ENCODE data around the gene PEX26. TPM values are rescaled to one million over a fixed set of nuclear protein-coding genes. Genes with fewer than 3 reads are reported as not detected.

The PEX26 gene
- total and polyA plus RNA-seq, 4 donors, result 3.5 to 21.0 (median 16.9) TPM

GRCh38 chr22:18067121-18067520 is 10.7 kb upstream of the PEX26 start:
- no peak overlapping the region for H3K27ac ChIP-seq (ENCODE audit: low read depth in 1 of 2, low read length in 2 of 2)
- no peaks in the 10 kb centered on the region for H3K27me3 ChIP-seq (ENCODE audit: control insufficient read depth in 4 of 4, insufficient read depth in 4 of 4, low read length in 3 of 4)
- no peaks in the 10 kb centered on the region for H3K36me3 ChIP-seq (ENCODE audit: control insufficient read depth in 4 of 4, insufficient read depth in 3 of 4, low read depth in 1 of 4, low read length in 3 of 4)
- H3K9ac ChIP-seq (ENCODE audit: low read depth in 1 of 2, low read length in 2 of 2), result no peak overlapping the region
- TF ChIP-seq JUND (IDR thresholded peaks at IDR 0.05) (no peak), RXRA (IDR thresholded peaks at IDR 0.05) (no peak), REST (IDR thresholded peaks at IDR 0.05) (no peak)
- no peak for DNase-seq (ENCODE audit: low spot score)
- H3K9me3 ChIP-seq (ENCODE audit: control insufficient read depth in 4 of 4, low read length in 3 of 4), result no peaks in the 10 kb centered on the region
- WGBS, result 94% methylated on average over 3 of the region's 3 CpGs
- H3K4me3 ChIP-seq (ENCODE audit: low read depth in 1 of 3, low read length in 3 of 3), result no peak overlapping the region
- H3K4me1 ChIP-seq (ENCODE audit: control insufficient read depth in 4 of 4, insufficient read depth in 4 of 4, low read length in 3 of 4), result peaks cover 0 to 14% (median 3%) of the 10 kb centered on the region in 4 donors

- no peaks in the 10 kb centered on the region for H3K27me3 ChIP-seq (ENCODE audit: control insufficient read depth in 4 of 4, insufficient read depth in 4 of 4, low read length in 3 of 4)
- peaks cover 0 to 15% (median 3%) of the 10 kb centered on the region in 4 donors for H3K4me1 ChIP-seq (ENCODE audit: control insufficient read depth in 4 of 4, insufficient read depth in 4 of 4, low read length in 3 of 4)
- WGBS, result 87% methylated on average over 14 of the region's 14 CpGs
- TF ChIP-seq ZBTB33 (IDR thresholded peaks at IDR 0.05) (no peak), EGR1 (IDR thresholded peaks at IDR 0.05; ENCODE audit: low read depth in 2 of 2) (no peak), CTCF (IDR thresholded peaks at IDR 0.05; ENCODE audit: low read depth, low read length, missing input control) (no peak), TAF1 (conservative IDR thresholded peaks at IDR 0.05) (no peak), FOXA1 (IDR thresholded peaks at IDR 0.05) (no peak), FOXA2 (IDR thresholded peaks at IDR 0.05) (no peak), HNF4G (IDR thresholded peaks at IDR 0.05) (no peak), RAD21 (IDR thresholded peaks at IDR 0.05) (no peak), MAX (IDR thresholded peaks at IDR 0.05) (no peak), SP1 (IDR thresholded peaks at IDR 0.05) (no peak), YY1 (IDR thresholded peaks at IDR 0.05) (no peak), RXRA (IDR thresholded peaks at IDR 0.05) (no peak), ATF3 (IDR thresholded peaks at IDR 0.05) (no peak), NR2F2 (IDR thresholded peaks at IDR 0.05) (no peak)
- H3K4me3 ChIP-seq (ENCODE audit: low read depth in 1 of 3, low read length in 3 of 3), result no peak overlapping the region
- H3K27ac ChIP-seq (ENCODE audit: low read depth in 1 of 2, low read length in 2 of 2), result no peak overlapping the region
- no peaks in the 10 kb centered on the region for H3K36me3 ChIP-seq (ENCODE audit: control insufficient read depth in 4 of 4, insufficient read depth in 3 of 4, low read depth in 1 of 4, low read length in 3 of 4)
- DNase-seq (ENCODE audit: low spot score), result no peak
- H3K9me3 ChIP-seq (ENCODE audit: control insufficient read depth in 4 of 4, low read length in 3 of 4), result no peaks in the 10 kb centered on the region
- H3K9ac ChIP-seq (ENCODE audit: low read depth in 1 of 2, low read length in 2 of 2), result no peak overlapping the region
Observed at GRCh38 chr22:18067548-18068341, 10.0 kb upstream of the PEX26 start.

All from liver (tissue), 9 donors.